Mesothelial cell of epicardium (in vitro differentiated cells): ENCODE data around the gene DPP8. TPM values are rescaled to one million over a fixed set of nuclear protein-coding genes. Genes with fewer than 3 reads are reported as not detected.
"Not testable (repeated sequence)": the region's sequence is repeated elsewhere in the genome, so short reads cannot be mapped to it uniquely, and the experiment has no call there.

ENCODE experiments used
- DNase-seq, 2 experiments: peaks; one replicate each; pipeline ENCODE4 v3.0.0; 2021; ENCODE audit warnings: low spot score in 2 of 2; ENCODE audit not compliant: unreplicated experiment in 2 of 2
- H3K27ac Mint-ChIP-seq: 2 replicates; pipeline ENCODE4 v1.8.0; 2021; ENCODE audit warnings: mixed read lengths
- H3K27me3 Mint-ChIP-seq: 2 replicates; pipeline ENCODE4 v1.8.0; 2021; ENCODE audit warnings: low read depth, mixed read lengths
- H3K36me3 Mint-ChIP-seq: 2 replicates; pipeline ENCODE4 v1.8.0; 2021; ENCODE audit warnings: mixed read lengths
- H3K4me1 Mint-ChIP-seq: 2 replicates; pipeline ENCODE4 v1.8.0; 2021; ENCODE audit warnings: mixed read lengths
- H3K4me3 Mint-ChIP-seq: 2 replicates; pipeline ENCODE4 v1.8.0; 2021; ENCODE audit warnings: mild to moderate bottlenecking, moderate library complexity, mixed read lengths
- H3K9me3 Mint-ChIP-seq: 2 replicates; pipeline ENCODE4 v1.8.0; 2021; ENCODE audit warnings: mixed read lengths
- total RNA-seq: library from RNA; stranded (reverse); gene quantifications from 3 replicates; pipeline ENCODE4 v1.2.1, GENCODE V29; 2021
- TF ChIP-seq, protein P1 (sequence below): fragments of 200-600 bp; sonication (generic); IDR thresholded peaks from one replicate; pipeline ENCODE4 v1.5.0; 2021; ENCODE audit warnings: antibody characterized with exemption; ENCODE audit not compliant: unreplicated experiment

DPP8 gene
- total RNA-seq, 1 donor from 2014 or later: 31.5 TPM

GRCh38 chr15:65556622-65557021 lies 39.1 kb upstream of the DPP8 start:
- H3K27ac Mint-ChIP-seq: no peak overlapping the region
- no peaks in the 10 kb centered on the region for H3K9me3 Mint-ChIP-seq
- TF ChIP-seq, protein P1, sequence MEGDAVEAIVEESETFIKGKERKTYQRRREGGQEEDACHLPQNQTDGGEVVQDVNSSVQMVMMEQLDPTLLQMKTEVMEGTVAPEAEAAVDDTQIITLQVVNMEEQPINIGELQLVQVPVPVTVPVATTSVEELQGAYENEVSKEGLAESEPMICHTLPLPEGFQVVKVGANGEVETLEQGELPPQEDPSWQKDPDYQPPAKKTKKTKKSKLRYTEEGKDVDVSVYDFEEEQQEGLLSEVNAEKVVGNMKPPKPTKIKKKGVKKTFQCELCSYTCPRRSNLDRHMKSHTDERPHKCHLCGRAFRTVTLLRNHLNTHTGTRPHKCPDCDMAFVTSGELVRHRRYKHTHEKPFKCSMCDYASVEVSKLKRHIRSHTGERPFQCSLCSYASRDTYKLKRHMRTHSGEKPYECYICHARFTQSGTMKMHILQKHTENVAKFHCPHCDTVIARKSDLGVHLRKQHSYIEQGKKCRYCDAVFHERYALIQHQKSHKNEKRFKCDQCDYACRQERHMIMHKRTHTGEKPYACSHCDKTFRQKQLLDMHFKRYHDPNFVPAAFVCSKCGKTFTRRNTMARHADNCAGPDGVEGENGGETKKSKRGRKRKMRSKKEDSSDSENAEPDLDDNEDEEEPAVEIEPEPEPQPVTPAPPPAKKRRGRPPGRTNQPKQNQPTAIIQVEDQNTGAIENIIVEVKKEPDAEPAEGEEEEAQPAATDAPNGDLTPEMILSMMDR: no peak
- peaks cover 7% of the 10 kb centered on the region for H3K4me1 Mint-ChIP-seq
- no peak for DNase-seq
- H3K4me3 Mint-ChIP-seq: no peak overlapping the region
- peaks cover 56% of the 10 kb centered on the region for H3K36me3 Mint-ChIP-seq
- H3K27me3 Mint-ChIP-seq: no peaks in the 10 kb centered on the region

DNA sequence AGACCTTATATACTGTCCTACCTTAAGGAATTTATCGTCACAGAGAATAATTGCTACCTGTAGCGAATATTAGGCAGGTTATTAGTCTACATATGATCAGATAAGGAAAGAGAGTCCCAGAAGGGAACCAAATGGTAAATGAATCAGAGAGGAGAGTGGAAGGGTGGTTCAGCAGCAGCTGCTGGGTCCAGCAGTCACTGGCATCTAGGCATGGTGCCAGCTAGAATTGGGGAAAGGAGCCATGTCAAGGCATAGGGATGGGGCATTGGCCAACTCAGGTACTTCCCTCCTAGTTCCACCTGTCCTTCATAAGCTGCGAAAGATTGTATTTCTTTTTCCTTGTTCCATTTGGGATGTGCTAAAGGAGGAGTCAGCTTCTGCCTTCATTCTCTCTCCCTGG lies 36.2 kb upstream of the DPP8 start:
- H3K27me3 Mint-ChIP-seq: no peaks in the 10 kb centered on the region
- no peak overlapping the region for H3K27ac Mint-ChIP-seq
- peaks cover 2% of the 10 kb centered on the region for H3K4me1 Mint-ChIP-seq
- no peak overlapping the region for H3K4me3 Mint-ChIP-seq
- no peak for DNase-seq
- TF ChIP-seq, protein P1: no peak
- H3K9me3 Mint-ChIP-seq: no peaks in the 10 kb centered on the region
- H3K36me3 Mint-ChIP-seq: peaks cover 39% of the 10 kb centered on the region

DNA sequence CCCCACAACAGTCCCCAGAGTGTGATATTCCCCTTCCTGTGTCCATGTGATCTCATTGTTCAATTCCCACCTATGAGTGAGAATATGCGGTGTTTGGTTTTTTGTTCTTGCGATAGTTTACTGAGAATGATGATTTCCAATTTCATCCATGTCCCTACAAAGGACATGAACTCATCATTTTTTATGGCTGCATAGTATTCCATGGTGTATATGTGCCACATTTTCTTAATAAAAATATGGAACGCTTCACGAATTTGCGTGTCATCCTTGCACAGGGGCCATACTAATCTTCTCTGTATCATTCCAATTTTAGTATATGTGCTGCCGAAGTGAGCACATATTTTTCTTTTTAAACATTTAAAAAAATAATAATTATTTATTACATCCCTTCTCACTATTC lies 35.4 kb upstream of the DPP8 start:
- not testable (repeated sequence) for DNase-seq, H3K9me3 Mint-ChIP-seq, H3K27ac Mint-ChIP-seq, H3K4me3 Mint-ChIP-seq, H3K4me1 Mint-ChIP-seq, H3K27me3 Mint-ChIP-seq
- H3K36me3 Mint-ChIP-seq: peaks cover 30% of the 10 kb centered on the region

- no peaks in the 10 kb centered on the region for H3K27me3 Mint-ChIP-seq
- TF ChIP-seq, protein P1: no peak
- no peak for DNase-seq
- no peaks in the 10 kb centered on the region for H3K9me3 Mint-ChIP-seq
- peak overlapping the region; percentile 5 for H3K27ac Mint-ChIP-seq
- peaks cover 21% of the 10 kb centered on the region for H3K36me3 Mint-ChIP-seq
- no peak overlapping the region for H3K4me3 Mint-ChIP-seq
- H3K4me1 Mint-ChIP-seq: peaks cover 2% of the 10 kb centered on the region
Measured at GRCh38 chr15:65551183-65551582, 33.7 kb upstream of the DPP8 start.

DNA sequence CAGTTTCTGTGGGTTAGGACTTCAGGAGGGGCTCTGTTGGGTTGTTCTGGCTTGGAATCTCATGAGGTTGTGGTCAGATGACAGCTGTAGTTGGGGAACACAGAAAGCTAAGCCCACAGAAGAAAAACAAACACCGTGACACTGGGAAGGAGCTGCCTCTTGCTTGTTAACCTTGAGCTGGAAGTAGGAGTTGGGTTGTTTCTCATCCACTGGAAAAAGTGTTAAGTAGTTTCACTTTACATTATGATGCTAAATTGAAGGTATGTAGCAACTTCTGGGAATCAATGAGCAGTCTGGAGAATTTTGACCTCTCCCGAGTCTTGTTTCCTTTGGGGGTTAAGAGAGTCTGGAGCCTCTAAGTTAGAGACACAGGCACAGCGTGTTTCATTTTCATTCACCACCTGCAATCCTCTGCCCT lies 33.2 kb upstream of the DPP8 start:
- Mint-ChIP-seq H3K36me3 (peaks cover 20% of the 10 kb centered on the region), H3K27ac (peak overlapping the region; percentile 30), H3K4me3 (no peak overlapping the region)

DNA sequence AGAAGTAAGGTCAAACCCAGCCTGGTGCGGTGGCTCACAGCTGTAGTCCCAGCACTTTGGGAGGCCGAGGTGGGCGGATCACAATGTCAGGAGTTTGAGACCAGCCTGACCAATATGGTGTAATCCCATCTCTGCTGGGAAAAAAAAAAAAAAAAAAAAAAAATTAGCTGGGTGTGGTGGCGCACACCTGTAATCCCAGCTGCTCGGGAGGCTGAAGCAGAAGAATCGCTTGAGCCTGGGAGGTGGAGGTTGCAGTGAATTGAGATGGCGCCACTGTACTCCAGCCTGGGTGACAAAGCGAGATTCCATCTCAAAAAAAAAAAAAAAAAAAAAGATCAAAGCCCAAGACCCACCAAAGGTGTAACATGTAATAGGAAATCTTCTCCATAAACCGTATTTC lies 31.8 kb upstream of the DPP8 start:
- H3K9me3 Mint-ChIP-seq, H3K4me3 Mint-ChIP-seq, H3K27me3 Mint-ChIP-seq, H3K4me1 Mint-ChIP-seq, H3K27ac Mint-ChIP-seq, DNase-seq: not testable (repeated sequence)
- peaks cover 11% of the 10 kb centered on the region for H3K36me3 Mint-ChIP-seq

More for the DNA sequence above, 33.2 kb upstream of the DPP8 start:
- Mint-ChIP-seq H3K4me1 (peaks cover 2% of the 10 kb centered on the region), H3K9me3 (no peaks in the 10 kb centered on the region), H3K27me3 (no peaks in the 10 kb centered on the region)
- TF ChIP-seq, protein P1: no peak
- no peak for DNase-seq

DNA sequence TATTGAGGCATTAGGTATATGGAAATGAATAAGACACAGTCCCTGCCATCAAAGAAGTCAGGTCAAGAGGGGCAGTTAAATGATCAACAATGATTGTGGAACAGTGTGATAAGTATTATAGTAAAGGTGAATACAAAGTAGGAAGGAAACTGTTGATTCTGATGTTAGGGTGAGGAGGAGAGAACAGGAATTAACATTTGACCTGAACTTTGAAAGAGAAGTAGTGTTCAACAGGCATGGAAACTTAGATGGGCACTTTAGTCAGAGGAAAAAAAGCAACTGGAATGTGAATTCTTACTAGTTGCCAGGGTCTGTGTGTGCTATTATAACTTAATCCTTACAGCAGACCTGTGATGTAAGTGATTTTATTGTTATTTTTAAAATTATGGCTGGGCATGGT lies 30.4 kb upstream of the DPP8 start:
- H3K4me3 Mint-ChIP-seq: no peak overlapping the region
- no peaks in the 10 kb centered on the region for H3K27me3 Mint-ChIP-seq
- DNase-seq: no peak
- peaks cover 4% of the 10 kb centered on the region for H3K36me3 Mint-ChIP-seq
- TF ChIP-seq, protein P1: no peak
- no peaks in the 10 kb centered on the region for H3K9me3 Mint-ChIP-seq
- H3K4me1 Mint-ChIP-seq: peaks cover 2% of the 10 kb centered on the region
- H3K27ac Mint-ChIP-seq: no peak overlapping the region
